HG03575 (cell line): Measurements from ENCODE around the gene TNRC6A.
"Not testable (repeated sequence)": the region's sequence is repeated elsewhere in the genome, so short reads cannot be mapped to it uniquely, and the experiment has no call there.

Experiments used
- ATAC-seq: cut with Tn5 transposase; IDR thresholded peaks from one replicate; pipeline ENCODE4 v1.9.1; 2021; ENCODE audit not compliant: unreplicated experiment, insufficient number of reproducible peaks, low FRiP score; ENCODE audit errors: extremely low read depth

Gene TNRC6A

DNA sequence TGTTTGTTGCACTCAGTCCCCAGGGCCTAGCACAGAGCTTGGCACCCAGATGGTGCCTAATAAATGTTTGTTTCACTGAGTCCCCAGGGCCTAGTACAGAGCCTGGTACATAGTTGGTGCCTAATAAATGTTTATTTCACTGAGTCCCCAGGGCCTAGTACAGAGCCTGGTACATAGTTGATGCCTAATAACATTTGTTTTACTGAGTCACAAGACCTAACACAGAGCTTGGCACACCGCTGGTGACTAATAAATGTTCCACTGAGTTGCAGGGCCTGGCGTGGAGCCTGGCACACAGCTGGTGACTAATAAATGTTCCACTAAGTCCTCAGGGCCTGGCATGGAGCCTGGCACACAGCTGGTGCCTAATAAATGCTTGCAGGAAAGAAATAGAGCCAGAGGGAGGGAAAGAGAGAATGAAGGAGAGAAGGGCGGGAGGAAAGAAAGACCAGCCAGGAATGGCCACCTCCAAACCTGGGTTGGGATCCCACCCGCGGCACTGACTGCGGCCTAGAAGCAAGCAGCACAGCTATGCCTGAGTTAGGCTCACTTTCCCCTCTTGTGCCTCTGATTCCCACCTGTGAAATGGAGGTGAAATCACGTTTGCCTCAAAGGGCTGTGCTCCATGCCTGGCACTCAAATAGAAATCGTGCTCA is 123.8 kb downstream of the TNRC6A start:
- no peak for ATAC-seq

DNA sequence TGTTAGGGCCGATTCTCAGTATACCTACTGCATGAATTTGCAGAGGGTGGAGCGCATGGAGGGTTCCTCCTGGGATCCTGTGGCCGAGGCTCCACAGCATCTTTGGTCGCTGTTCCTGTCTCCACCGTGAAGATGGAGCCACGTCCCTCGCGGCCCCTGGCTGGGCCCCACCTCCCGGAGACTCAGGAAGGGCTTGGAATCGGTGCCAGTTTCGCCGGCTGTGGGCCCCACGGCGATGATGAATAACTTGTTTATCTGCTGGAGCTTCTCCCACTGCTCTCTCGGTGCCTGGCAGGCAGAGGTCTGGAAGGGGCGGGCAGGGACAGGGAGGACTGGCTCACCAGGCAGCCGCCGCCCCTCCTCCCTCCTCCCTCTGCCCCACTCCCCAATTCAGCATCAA is 124.4 kb downstream of the TNRC6A start:
- ATAC-seq = no peak

DNA sequence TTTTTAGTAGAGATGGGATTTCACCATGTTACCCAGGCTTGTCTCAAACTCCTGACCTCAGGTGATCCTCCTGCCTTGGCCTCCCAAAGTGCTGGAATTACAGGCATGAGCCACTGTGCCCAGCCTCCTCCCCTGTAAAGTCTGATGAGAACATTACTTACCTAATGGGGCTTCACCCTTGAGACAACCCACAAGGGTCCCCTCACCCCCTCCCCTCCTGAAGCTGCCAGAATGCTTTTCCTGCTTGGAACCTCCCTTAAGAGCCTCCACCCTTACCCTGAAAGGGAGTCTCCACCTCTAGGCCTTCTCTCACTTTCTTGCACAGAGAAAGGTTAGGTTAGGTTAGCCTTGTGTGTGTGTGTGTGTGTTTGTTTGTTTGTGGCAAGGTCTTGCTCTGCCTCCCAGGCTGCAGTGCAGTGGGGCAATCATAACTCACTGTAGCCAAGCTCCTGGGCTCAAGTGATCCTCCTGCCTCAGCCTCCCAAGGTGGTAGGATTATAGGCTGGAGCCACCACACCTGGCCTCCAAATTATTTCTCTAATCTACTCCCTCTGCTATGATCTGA is 125.2 kb downstream of the TNRC6A start:
- no peak for ATAC-seq

DNA sequence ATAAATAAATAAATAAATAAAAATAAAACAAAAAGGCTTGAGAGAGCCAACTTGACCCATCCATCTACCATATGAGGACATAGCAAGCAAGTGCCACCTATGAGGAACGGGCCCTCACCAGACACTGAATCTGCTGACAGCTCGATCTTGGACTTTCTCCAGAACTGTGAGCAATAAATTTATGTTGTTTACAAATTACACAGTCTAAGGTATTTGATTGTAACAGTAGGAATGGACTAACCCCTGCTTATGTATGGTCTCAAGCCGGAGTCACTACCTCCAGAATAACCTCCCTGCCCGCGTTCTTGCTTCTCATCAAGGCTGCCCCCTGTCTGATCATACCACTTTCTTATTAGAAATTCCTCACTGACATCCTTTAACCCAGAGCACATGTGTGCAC is 126.2 kb downstream of the TNRC6A start:
- no peak for ATAC-seq

DNA sequence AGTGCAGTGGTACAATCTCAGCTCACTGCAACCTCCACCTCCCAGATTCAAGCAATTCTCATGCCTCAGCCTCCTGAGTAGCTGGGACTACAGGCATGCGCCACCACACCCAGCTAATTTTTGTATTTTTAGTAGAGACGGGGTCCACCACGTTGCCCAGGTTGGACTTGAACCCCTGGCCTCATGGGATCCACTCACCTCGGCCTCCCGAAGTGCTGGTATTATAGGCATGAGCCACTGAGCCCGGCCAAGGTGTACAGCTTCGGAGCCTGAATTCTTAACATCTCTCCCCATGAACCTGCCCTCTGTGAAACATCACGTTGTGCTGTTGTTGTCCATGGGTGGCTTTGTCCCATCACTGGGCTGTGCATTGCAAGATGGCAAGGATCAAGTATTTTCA is 127.4 kb downstream of the TNRC6A start:
- ATAC-seq = not testable (repeated sequence)

DNA sequence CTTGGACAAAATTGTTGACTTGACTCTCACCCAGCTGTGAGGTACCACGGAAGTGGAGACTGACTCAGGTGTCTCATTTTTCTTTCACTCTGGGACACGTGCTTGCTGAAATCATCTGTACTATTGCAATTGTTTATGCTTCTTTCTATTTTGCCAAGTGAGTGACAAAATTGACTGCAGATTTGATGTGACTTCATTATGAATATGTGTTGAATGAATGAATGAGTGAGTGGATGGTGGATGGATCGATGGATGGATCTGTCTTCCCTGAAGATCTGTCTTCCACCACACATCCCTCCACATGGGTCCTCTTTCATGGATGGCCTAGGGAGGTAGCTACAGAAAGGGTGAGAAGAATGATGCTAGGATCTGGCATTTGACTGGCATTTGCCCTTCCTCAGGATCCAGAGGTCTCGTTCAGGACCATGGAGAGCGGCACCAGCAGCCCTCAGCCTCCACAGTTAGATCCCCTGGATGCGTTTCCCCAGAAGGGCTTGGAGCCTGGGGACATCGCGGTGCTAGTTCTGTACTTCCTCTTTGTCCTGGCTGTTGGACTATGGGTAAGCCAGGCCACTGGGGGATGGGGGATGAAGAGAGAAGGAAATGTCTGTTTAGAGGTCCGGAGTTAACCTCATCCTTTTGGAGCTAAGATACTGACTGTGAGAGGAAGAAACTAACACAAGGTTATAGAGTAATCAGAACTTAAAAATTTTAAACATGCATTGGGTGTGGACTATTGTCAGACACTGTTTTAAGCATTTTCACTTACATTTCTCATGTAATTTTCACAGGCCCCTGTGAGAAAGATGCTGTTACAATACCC is 129.0 kb downstream of the TNRC6A start:
- no peak for ATAC-seq

DNA sequence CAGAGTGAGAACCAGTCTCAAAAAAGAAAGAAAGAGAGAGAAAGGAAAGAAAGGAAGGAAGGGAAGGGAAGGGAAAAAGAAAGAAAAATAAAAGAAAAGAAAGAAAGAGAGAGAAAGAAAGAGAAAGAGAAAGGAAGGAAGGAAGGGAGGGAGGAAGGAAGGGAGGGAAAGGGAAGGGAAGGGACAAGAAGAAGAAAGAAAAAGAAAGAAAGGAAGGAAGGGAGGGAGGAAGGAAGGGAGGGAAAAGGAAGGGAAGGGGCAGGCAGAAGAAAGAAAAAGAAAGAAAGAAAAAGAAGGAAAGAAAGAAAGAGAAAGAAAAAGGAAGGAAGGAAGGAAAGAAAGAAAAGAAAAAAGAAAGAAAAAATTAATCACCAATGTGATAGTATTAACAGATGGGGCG is 132.0 kb downstream of the TNRC6A start:
- ATAC-seq = no peak

DNA sequence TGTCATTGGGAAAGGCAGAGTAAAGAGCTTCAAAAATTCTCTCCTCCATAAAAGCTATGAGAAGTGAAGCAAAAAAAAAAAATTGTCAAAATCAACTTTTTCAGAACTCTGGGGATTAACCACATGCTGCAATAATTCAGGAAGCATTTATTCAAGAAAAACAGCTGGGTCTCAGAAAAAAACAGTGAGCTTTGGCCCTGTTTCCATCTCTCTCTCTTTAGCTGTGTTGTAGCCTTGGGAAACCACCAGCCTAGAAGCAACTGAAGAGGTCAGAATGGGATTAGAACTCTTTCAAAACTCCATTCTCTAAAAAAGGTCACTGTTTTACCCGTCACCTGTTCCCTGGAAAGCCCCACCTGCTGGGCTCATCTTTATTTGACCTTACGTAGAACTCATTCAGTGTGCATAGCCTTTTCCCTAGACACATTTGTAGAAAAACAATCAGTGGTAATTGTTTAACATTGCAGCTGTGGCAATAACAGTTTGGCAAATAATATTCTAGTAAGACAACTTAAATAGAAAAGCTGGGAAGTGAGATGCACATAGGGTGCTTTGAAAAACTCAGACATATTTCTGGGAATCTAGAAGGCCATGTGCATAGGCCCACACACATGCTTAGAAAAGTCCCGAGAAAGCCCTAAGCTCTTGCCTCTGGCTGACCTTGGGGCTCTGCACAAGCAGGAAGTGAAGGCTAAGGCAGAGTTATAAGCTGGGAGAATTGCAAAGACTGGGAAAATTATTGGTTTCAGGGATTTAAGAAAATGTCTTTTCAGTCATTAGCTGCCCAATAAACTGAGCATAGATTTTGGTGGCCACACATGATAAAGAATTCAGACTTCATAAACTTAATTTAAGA is 134.4 kb downstream of the TNRC6A start:
- ATAC-seq = no peak

DNA sequence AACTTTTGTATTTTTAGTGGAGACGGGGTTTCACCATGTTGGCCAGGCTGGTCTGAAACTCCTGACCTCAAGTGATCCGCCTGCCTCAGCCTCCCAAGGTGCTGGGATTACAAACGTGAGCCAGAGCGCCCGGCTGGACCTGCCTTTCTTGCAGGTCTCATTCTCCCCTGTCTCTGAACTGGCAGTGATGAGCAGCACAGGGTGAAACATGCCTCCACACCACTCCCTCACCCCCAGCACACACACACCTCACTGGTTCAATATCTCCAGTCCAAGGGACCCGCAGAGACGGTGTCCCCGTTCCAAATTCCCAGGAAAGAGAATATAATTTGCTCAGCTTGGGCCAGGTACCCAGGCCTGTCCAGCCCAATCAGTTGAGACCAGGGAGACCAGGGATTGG is 139.6 kb downstream of the TNRC6A start:
- ATAC-seq = no peak

DNA sequence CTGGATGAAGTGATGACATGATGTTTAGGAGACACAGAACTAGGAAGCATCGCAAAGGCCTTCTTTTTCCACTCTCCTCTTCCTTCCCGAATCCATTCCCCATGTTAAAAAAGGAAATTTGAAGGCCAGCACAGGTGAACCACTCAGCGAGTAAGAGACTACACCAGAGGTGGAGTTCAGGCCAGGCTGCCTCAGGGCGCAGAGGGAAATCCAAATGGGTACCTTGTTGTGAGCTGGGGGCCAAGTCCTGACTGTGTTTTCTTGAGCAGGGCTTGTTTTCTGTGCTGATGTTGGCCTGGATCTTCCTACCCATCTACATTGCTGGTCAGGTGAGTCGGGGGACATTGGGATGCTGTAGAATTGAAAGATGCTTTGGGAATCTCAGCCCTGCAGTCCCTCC is 142.4 kb downstream of the TNRC6A start:
- no peak for ATAC-seq

DNA sequence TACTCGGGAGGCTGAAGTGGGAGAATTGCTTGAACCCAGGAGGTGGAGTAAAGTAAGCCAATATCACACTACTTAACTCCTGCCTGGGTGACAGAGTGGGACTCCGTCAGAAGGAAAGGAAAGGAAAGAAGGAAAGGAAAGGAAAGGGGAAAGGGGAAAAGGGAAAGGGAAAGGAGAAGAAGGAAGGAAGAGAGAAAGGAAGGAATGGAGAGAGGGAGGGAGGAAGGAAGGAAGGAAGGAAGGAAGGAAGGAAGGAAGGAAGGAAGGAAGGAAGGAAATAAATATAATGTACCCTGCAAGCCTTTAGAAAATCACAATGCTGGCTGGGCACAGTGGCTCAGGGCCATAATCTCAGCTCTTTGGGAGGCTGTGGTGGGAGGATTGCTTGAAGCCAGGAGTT is 143.6 kb downstream of the TNRC6A start:
- no peak for ATAC-seq

DNA sequence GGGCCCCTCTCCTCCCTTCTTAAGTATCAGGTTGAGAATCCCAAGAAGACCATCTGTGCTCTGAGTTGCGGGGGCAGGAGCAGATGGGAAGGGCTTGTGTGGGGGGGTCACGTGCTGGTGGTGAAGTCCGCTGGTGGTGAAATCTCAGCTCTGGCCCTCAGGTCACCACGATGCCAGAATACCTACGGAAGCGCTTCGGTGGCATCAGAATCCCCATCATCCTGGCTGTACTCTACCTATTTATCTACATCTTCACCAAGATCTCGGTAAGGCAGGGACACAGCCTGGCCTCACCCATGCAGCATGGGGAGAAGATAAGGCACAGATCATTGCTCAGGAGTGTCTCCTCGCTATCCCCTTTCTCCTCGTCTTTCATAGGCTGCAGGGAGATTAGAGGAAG is 146.0 kb downstream of the TNRC6A start:
- ATAC-seq = no peak
